Skin of body (tissue), 2 donors: ENCODE measurements around the gene TMEM209. TPM values are rescaled to one million over a fixed set of nuclear protein-coding genes. Genes with fewer than 3 reads are reported as not detected.
"Not testable (repeated sequence)": the region's sequence is repeated elsewhere in the genome, so short reads cannot be mapped to it uniquely, and the experiment has no call there.

Source experiments
- DNase-seq: peaks from one replicate; lab custom pipeline; 2025; lab: John Stamatoyannopoulos, UW
- total RNA-seq: library from RNA; depleted of rRNA; stranded (reverse); fragments of >200 nt; gene quantifications from one replicate; pipeline ENCODE4 v1.2.3, GENCODE V29; 2014

The TMEM209 gene
- total RNA-seq, 1 donor from 2014 or later, result 12.4 TPM

DNA sequence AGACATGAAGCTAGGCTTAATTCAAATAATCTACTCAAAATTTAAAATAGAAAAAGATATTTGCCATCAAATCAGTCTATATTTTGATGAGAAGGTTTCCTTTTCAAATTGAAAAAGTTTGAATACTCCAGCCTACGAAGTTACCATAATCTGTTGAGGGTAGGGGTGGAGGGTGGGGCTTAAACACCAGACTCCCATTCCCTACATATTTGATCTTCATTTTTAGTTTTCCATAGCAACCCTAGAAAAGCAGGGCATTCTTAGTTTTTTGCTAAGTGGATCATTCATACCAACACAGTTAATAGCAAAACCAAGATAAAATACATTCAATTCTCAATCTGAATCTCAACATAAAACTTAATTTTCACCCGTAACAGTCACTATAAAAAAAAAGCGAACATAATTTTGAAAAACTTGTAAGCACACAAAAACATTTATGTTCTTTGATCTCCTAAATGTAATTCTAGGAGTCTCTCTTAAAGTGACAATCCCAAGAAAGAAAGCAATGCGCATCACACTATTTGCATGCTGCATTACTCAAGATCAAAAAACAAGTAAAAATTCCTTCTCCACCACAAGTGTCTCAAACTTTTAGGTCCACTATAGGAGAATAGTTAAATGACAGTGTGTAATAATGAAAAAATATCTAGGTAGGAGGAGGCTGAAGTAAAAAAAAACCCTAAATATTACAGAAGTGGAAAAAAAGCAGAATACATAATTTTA, 30.8 kb downstream of the TMEM209 start:
- DNase-seq, result no peak

GRCh38 chr7:130162196-130162595, 43.0 kb downstream of the TMEM209 start:
- DNase-seq, result no peak

- no peak for DNase-seq
Observed at GRCh38 chr7:130160455-130160854, 44.8 kb downstream of the TMEM209 start.

DNA sequence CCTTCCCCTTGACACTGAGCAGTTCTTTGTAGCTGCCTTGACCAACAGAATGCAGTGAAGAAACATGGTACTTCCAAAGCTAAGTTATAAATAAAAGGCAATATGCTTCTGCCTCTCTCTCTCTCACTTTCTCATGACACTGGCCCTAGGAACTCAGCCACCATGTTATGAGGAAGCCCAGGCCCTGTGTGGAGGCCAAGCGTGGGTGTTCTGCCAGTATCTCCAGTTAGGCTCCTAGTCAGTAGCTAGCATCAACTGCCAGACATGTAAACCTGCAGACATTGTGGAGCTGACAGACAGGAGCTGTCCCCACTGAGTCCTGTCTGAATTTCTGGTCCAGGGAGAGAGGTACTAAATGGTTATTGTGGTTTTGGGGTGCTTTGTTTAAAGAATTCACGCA, 45.2 kb downstream of the TMEM209 start:
- no peak for DNase-seq

GRCh38 chr7:130157700-130158099, 47.5 kb downstream of the TMEM209 start:
- DNase-seq, result no peak

GRCh38 chr7:130156140-130156539, 49.1 kb downstream of the TMEM209 start:
- DNase-seq, result no peak

GRCh38 chr7:130154501-130155317, 50.5 kb downstream of the TMEM209 start:
- DNase-seq, result no peak

GRCh38 chr7:130154131-130154500, 51.1 kb downstream of the TMEM209 start:
- DNase-seq, result no peak

- no peak for DNase-seq
Observed at GRCh38 chr7:130153211-130153908, 51.8 kb downstream of the TMEM209 start.

DNA sequence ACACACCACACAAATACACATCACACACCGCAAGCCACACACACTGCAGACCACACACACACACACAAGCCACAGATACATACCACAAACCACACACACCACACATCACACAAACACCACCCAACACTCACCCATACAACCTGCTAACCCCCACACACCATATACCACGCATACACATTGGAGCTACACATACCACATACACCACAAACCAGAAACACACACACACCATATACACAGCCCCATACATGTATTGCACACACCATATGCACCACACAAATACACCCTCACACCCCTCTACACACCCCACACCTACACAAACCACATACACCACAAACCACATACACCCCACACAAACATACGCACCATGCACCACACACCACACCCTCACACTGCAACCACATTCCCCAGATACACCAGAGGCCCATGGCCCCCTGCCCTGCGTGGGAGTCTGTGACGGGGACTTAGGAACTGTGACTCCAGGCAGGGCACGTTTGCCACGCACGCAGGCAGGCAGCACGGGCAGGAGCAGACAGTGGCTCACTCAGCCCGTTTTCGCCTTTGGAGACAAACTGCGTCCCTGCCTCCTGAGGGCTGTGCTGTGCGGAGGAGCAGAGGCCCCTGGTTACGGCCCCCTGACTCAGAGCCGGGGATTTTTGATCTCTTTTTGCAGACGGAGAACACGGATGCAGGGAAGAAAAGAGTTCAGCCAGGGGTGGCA, 52.6 kb downstream of the TMEM209 start:
- peak; percentile 45 for DNase-seq

DNA sequence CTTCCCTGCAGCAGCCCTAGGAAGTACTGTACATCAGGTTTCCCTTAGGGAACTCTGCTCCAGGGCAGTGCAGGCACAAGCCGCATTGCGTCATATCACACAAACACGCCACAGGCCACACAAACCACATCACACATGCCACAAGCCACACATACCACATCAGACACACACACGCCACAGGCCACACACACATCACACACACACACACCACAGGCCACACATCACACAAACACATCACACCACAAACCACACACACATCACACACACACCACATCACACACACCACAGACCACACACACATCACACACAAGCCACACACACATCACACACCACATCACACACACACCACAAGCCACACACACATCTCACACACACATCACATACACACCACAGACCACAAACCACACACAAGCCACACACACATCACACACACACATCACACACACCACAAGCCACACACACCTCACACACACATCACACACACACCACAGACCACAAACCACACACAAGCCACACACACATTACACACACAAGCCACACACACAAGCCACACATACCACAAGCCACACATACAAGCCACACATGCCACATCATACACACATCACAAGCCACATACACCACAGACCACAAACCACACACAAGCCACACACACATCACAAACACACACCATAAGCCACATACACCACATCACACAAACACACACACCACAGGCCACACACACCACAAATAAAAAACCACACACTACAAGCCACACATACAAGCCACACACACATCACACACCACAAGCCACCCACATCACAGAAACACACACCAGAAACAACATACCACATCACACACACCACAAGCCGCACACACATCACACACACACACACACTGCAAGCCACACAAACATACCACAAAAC, 53.4 kb downstream of the TMEM209 start:
- peak; percentile 13 for DNase-seq

GRCh38 chr7:130150587-130150986, 54.6 kb downstream of the TMEM209 start:
- no peak for DNase-seq

GRCh38 chr7:130149281-130150139, 55.7 kb downstream of the TMEM209 start:
- no peak for DNase-seq

GRCh38 chr7:130148561-130148960, 56.6 kb downstream of the TMEM209 start:
- DNase-seq, result no peak

DNA sequence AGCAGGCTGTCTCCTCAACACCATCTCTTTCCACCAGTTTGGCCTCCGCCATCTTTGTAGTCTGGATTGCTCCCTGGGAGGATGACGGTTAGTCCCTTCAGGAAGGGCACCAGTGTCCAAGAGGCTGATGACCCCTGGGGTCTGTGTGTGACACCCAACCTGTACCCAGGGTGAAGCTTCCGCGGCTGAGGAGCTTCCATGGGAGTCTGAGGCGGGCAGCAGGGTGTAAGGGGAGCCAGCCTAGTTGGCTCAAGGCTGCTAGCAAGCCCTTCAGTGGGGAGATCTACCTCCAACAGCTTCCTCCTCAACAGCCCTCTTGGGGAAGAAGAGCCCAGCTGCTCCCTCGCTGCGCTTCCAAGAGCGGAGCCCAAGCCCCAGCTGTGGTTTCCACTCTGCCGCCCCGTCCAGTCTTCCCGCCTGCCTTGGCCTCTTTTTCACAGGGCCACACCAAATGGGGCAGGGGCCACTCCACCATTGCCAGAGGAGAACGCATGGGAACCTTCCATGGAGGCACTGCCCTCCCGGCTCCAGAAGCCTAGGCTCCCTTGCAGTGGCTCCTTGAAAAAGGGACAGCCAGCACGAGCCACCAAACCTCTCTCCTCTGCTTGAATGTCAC, 57.4 kb downstream of the TMEM209 start:
- DNase-seq, result no peak

- DNase-seq, result no peak
Observed at GRCh38 chr7:130146693-130147405, 58.4 kb downstream of the TMEM209 start.

DNA sequence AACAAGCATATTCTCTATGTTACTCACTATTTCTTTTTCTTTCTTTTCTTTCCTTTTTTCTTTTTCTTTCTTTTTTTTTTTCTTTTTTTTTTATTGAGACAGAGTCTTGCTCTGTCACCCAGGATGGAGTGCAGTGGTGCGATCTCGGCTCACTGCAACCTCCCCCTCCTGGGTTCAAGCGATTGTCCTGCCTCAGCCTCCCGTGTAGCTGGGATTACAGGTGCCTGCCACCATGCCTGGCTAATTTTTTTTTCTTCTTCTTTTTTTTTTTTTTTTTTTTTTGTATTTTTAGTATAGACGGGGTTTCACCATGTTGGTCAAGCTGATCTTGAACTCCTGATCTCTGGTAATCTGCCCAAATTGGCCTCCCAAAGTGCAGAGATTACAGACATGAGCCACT, 59.1 kb downstream of the TMEM209 start:
- not testable (repeated sequence) for DNase-seq

GRCh38 chr7:130145424-130146100, 59.6 kb downstream of the TMEM209 start:
- no peak for DNase-seq
